Measurements from ENCODE around the gene RABL2B.
A peak's percentile ranks its signal among the peaks of the same experiment; 100 is the strongest.
"Not testable (repeated sequence)": the region's sequence is repeated elsewhere in the genome, so short reads cannot be mapped to it uniquely, and the experiment has no call there.

RABL2B gene

DNA sequence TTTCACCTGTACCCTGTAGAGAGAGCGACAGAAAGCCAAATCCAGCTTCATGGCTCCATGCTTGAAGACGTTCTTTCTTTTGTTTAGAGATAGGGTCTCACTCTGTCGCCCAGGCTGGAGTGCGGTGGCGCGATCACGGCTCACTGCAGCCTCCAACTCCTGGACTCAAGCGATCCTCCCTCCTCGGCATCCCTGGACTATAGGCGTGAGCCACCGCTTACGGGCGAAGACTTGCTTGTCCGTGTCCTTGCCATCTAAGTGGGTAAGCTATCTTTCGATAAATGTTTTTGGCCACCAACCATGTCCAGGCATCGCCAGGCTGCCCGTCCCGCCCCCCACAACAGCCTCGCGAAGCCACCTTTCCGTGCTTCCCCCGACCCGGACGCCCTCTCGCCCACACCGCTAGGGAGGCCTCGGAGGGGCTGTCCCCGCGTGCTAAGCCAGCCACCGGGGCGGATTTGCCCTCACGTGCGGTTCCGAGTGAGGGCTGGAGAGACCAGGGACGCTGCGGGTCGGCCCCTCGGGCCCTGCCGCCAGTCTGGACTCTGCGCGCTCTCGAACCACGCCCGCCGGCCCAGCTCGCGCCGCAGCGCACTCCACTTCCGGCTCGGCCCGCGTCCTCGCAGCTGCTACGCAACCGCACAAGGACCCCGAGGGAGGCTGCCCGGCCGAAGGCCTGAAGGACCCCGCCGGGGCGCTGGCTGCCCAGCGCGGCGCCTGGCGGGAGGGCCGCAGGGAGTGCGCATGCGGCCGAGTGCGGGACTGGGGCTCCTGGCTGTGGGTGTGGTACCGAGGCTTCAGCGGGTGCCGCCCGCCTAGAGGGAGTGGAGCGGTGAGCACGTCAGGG is at the start of gene RABL2B:
TSS of gene RABL2B (minus strand) at position 604 of the 847 bp plus-strand sequence. CDS start 1,342 bp downstream, outside the sequence.
- peak; percentile 14 for DNase-seq

DNA sequence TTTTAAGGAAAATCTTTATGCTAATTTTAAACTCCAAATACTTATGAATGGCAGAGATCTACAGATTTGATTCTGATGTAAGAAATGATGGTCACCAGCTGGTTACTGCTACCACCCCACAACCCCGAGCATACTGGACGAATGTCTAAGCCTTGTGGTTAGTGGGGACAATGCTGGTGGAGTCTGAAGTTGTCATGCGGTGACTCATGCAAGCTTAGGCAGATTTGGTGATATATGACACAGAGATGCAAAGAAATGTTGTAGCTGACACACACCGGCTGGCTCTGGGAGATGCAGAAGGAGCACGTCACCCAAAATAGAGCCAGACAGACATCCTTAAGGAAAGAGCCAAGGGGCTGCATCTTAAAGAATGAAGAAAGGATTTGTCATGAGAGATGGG is 3.5 kb upstream of the RABL2B start:
- DNase-seq: not testable (repeated sequence)

DNA sequence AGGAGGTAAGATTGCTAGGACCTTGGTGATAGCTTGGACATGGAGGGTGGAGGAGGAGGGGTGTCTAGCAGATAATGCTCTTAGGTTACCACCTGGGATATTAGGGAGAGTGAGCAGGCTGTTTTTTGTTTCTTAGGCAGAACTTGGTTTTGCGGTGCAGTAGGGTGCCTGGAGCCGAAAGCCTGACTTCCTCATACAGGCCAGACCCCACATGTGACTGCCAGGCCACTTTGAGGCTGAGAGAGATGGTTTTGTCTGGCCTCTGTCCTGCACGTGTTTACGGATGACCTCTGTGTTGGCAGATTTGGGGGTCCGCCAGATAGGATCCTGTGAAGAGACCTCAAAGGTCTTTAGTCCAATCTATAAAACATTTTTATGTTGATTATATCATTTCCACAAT is 1.9 kb upstream of the RABL2B start:
- DNase-seq: not testable (repeated sequence)

DNA sequence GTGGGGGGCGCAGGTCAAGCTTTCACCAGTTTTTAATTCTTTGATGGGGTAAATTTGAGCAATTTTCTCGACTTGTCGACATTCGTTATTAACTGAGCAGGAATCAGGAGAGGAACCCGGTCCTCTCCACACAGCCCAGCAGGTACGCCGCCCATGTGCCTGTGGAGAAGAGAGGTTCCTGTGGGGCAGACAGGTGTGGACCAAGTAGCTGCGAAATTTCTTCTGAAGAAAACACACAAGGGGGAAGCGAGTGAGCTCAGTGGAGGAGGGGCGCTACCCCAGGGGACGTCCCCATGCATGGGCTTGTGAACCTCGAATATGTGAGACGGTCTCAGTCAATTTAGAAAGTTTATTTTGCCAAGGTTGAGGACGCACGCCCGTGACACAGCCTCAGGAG is 442 bp upstream of the RABL2B start:
- DNase-seq: not testable (repeated sequence)

DNA sequence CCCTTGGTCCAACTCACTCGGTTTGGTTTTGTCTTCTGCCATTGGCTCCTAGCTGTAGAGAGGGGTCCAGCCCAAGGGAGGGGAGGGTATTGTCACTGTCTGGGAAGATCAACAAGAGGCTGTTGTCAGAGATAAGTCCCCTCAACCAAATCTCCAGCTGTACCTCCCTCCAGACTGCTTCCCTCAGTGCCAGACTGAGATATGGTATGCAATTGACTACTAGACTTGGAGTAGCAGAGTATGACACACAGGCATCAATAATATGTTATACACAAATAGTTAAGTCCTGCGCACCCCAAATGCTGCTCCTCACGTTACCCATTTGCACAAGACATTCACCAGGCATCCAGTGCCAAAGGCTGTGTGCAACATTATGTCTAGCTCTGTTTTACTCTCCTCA is 1.2 kb downstream of the RABL2B start:
- DNase-seq: not testable (repeated sequence)

DNA sequence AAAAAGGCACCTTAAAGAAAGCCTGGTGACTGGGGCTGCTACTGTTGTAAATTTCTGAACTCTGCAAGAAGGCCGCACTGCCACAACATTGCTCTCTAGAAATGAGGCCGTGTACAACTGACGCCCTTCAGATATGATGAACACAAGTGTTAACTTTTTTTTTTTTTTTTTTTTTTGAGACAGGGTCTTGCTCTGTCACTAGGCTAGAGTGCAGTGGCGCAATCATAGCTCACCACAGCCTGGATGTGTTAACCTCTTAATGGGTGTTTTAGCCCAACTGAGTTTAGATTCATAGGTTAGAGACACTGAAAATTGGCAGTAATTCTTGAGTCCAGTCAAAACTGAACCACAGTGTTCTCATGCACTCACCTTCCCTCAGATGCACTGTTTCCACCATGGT is 3.2 kb downstream of the RABL2B start:
- not testable (repeated sequence) for DNase-seq

DNA sequence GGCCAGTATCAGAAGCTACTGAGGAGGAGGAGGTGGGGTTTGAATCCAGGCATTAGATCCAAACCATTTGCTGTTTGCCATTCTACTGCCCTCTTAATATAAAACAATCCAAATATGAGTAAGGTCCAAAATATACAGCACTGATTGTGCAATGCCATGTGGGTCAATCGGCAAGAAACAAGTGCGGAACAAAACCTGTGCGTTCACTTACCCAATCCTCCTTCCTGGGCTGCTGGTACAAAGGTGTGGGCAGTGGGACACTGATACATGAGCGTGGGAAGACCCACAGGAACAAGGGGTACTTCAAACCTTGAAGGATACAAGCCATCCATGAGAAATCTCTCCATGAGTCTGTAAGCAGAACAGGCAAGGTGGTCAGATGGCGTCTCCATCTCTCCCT is 5.8 kb downstream of the RABL2B start:
- DNase-seq: not testable (repeated sequence)

DNA sequence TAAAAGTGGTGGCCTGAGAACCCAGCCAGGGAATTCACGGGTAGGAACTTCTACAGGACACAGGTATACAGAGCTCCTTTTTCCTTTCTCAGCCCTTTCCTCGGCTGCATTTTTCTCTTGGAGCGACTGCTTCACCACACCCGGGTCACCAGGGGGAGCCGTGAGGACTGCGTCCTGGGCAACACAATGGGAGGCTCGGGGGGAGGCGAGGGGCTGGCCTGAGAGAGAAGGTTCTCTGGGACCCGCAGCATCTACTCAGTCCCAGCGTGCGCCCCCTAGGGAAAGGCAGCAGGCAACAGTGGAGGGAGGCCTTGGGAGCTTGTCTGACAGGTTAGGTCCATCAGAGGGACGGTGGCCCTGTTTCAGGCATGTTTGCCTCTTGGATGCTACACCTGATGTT is 8.3 kb downstream of the RABL2B start:
- DNase-seq: not testable (repeated sequence)

DNA sequence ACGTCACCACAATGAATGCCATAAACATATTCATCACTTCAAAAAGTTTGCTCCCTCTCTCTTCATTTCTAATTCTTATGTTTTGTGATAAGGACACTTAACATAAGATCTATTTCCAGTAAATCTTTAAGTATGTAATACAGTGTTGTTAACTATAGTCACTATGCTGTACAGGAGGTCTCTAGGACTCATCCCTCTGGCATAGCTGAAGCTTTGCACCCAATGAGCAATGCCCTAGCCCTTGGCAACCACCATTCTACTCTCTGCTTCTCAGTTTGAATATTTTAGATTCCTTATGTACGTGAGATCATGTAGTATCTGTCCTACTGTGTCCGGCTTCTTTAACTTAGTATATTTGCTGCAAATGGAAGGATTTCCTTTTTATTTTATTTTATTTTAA is 19.1 kb downstream of the RABL2B start:
- not testable (repeated sequence) for DNase-seq

DNA sequence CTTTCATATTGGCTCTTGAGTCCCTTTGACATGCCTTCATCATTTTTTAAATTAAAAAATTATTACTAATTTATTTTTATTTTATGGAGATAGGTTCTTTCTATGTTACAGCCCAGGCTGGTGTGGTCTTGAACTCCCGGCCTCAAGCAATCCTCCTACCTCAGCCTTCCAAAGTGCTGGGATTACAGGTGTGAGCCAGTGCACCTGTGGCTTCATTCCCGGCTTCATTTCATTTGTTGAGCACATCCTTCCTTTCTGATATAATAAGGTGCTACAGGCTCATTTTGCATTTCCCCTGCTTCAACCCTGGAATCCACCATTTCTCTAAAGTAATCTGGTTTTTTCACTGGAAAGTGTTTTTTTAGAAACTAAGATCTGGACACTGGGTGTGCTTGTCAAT is 21.6 kb downstream of the RABL2B start:
- DNase-seq: not testable (repeated sequence)

DNA sequence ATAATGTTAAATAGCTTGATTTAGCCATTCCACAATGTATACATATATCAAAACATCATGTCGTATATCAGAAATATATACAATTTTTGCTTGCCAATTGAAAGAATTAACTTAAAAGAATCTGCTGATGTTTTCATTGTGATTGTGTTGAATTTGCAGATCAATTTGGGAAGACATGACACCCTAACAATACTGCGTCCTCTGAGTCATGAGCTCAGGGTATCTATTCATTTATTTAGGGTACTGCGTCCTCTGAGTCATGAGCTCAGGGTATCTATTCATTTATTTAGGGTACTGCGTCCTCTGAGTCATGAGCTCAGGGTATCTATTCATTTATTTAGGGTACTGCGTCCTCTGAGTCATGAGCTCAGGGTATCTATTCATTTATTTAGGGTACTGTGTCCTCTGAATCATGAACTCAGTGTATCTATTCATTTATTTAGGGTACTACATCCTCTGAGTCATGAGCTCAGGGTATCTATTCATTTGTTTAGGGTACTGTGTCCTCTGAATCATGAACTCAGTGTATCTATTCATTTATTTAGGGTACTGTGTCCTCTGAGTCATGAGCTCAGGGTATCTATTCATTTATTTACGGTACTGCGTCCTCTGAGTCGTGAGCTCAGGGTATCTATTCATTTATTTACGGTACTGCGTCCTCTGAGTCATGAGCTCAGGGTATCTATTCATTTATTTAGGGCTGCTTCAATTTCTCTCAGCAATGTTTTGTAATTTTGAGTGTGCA is 23.7 kb downstream of the RABL2B start:
- DNase-seq: not testable (repeated sequence)

DNA sequence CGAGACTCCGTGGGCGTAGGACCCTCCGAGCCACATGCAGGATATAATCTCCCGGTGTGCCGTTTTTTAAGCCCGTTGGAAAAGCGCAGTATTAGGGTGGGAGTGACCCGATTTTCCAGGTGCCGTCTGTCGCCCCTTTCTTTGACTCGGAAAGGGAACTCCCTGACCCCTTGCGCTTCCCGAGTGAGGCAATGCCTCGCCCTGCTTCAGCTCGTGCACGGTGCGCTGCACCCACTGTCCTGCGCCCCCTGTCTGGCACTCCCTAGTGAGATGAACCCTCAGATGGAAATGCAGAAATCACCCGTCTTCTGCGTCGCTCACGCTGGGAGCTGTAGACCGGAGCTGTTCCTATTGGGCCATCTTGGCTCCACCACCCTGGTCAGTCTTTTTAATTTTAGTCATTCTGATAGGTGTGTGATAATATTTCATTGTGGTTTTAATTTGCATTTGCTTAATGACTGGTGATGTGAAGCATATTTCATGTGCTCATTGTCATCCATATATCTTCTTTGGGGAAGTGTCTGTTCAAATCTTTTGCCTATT is 26.4 kb downstream of the RABL2B start:
- DNase-seq: not testable (repeated sequence)

DNA sequence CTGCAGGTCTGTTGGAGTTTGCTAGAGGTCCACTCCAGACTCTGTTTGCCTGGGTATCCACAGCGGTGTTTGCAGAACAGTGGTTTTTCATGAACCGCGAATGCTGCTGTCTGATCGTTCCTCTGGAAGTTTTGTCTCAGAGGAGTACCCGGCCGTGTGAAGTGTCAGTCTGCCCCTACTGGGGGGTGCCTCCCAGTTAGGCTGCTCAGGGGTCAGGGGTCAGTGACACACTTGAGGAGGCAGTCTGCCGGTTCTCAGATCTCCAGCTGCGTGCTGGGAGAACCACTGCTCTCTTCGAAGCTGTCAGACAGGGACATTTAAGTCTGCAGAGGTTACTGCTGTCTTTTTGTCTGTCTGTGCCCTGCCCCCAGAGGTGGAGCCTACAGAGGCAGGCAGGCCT is 27.0 kb downstream of the RABL2B start:
- DNase-seq: not testable (repeated sequence)

DNA sequence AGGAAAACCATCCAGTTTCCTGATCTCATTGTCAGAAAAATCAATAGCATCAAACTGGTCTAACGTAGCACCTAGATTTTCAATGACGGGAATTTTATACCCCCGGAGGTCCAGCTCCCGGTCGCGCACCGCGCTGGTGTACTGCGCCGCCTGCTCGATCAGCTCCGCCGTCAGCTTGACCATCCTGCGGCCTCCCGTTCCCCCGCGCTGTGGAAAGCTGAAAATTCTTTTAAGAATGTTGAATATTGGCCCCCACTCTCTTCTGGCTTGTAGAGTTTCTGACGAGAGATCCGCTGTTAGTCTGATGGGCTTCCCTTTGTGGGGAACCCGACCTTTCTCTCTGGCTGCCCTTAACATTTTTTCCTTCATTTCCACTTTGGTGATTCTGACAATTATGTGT is 28.2 kb downstream of the RABL2B start:
- DNase-seq: not testable (repeated sequence)

DNA sequence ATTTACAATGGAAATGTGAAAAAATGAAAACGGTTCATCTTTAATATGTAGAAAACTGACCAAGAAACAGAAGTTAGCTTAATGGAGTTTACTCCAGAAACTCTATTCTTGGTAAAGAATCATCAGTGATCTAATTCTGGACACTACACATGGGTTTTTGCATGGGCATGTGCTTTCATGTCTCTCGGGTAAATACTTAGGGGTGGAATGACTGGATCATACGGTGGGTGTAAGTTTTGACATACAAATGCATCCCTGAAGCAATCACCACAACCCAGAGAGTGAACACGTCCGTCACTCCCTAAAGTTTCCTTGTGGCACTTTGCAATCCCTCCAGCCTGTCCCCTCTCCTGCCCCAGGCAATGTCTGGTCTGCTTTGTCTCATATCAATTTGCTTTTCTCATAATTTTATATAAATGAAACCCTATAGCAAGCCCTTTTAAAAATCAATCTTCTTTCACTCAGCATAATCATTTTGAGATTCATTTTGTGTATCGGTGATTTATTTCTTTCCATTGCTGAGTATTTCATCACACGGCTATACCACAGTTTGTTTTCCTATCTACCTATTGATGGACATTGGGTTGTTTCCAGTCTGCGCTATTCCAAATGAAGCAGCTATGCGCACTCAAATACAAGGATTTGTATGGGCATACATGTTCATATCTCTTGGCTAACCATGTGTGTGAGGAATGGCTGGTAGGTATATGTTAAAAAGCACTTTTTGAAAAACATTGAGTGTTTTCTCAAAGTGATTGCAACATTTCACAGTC is 33.9 kb downstream of the RABL2B start:
- not testable (repeated sequence) for DNase-seq

DNA sequence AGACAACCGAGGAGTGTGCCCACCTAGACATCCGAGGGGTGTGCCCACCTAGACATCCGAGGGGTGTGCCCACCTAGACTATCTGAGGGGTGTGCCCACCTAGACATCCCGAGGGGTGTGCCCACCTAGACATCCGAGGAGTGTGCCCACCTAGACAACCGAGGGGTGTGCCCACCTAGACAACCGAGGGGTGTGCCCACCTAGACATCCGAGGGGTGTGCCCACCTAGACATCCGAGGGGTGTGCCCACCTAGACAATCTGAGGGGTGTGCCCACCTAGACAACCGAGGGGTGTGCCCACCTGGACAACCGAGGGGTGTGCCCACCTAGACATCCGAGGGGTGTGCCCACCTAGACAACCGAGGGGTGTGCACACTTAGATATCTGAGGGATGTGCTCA is 34.8 kb downstream of the RABL2B start:
- not testable (repeated sequence) for DNase-seq

DNA sequence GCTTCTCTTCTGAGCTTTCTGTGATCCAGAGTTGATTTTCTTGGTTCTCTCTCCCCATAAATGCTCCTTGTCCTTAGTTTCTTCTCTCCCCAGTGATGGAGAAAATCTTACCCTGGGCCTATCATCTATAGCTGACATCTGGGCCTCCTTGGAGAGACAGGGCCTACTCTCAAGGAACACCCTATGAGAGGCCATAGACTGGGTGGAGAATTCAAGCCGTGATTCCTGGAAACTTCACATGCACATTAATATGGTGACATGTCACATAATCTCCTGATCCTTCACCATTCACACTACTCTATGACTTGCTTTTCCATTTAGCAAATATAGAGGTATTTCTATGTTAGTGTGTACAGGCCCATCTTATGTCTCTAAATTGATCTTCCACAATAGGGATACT is 35.9 kb downstream of the RABL2B start:
- DNase-seq: not testable (repeated sequence)

DNA sequence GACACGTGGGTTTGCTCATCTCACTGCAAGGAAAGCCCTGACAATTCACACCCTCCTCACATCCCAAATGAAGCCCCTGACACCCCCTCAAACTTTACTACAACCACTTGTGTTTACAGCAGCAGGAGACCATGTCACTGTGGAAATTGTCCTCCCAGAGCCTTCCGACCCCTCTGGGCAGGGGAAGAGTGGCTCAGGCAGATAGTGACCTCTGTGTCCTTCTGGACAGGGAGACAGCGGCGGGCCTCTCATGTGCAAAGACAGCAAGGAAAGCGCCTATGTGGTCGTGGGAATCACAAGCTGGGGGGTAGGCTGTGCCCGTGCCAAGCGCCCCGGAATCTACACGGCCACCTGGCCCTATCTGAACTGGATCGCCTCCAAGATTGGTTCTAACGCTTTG is 39.0 kb downstream of the RABL2B start:
- DNase-seq: not testable (repeated sequence)

DNA sequence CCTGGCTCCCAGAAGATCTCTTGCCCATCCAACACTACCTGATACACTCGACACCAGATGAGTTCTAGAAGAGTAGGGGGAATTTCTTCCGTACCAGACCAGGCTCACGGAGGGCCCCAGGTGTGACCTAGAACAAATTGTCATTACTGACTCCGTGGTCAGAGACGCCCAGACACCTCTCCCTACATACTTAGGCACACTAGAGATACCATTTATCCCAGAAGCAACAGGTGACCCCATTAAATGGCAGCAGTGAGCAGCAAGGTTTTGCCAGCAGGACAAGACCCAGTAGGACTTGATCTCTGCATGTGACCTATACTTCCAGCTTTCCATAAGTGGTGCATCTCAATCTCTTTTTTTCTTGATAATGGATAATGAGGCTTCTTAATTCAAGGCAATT is 42.7 kb downstream of the RABL2B start:
- not testable (repeated sequence) for DNase-seq

DNA sequence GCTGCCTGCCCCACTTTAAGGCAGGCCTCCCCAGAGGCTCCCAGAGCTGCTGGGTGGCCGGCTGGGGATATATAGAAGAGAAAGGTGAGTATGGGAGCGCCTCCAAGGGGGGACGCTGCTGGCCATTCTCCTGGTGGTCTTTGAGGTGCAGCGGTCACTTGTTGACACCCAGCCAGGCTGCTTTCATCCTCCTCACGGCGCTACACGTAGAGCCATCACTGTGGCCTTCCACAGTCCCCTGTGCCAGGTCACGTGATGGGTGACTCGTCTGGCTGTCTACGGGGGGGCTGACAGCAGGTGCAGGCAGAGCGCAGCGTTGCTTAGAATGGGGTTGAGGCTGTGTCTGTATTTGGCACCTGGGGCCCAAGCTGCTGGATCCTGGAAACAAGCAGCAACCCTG is 43.5 kb downstream of the RABL2B start:
- DNase-seq: no peak

DNA sequence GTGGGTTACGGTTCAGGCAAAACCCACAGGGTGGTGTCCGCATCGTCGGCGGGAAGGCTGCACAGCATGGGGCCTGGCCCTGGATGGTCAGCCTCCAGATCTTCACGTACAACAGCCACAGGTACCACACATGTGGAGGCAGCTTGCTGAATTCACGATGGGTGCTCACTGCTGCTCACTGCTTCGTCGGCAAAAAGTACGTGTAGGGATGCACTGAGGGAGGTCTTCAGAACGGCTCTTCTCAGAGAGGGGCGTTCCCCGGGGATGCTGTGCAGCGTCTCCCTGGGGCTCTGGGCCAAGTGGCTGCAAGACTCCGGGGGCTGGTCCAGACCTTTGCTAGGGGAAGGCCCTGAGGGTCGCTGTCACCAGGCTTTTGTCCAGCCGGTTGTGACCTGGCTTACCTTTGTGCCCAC is 44.2 kb downstream of the RABL2B start:
- no peak for DNase-seq

DNA sequence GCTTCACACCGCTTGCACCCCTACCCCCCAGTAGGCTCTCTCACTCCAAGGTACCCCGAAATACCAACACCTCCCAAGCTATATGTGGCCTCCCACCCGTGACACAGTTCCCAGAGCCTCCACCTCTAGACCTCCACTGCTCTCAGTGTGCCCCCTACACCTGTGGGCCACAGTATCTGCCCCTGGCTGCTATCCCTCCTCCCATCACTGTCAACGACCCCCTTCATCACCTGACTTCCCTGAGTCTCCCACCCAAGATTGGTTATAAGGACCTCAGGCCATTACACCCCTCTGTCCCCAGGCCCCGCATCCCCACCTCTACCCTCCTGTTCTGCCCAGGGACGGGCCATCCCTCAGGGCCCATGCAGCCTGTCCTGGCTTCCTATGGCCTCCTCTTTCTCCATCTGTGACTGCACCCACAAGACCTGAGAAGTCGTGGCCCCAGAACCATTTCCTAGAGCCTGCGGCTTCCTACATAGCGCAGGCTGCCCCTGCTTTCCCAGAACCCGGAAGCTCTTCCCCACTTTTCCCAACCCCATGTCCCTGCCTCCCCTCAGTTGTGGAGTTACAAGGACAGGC is 44.7 kb downstream of the RABL2B start:
- DNase-seq: no peak
